PC-9 (cell line): ENCODE data around the gene OSGEPL1. TPM values are rescaled to one million over a fixed set of nuclear protein-coding genes. Genes with fewer than 3 reads are reported as not detected.

ENCODE experiments used
- Bru-seq: library from RNA; stranded (reverse); fragments of 400-500 nt; gene quantifications from one replicate; lab custom pipeline; 2021; lab: Mats Ljungman, UMichigan
- BruChase-seq, 2 experiments: library from RNA; stranded (reverse); fragments of 400-500 nt; gene quantifications; one replicate each; lab custom pipeline; 2021; lab: Mats Ljungman, UMichigan
- BruUV-seq: library from RNA; stranded (reverse); fragments of 400-500 nt; replicated peaks from 2 replicates; lab custom pipeline; 2021; lab: Mats Ljungman, UMichigan
- CTCF ChIA-PET: fragments of 300-600 bp; sonication (Branson Sonifier 250); formaldehyde crosslinking; loops from one replicate; lab custom pipeline; 2022; ENCODE audit warnings: antibody characterized with exemption; lab: Charles Lee
- POLR2A ChIA-PET: fragments of 300-600 bp; sonication (Branson Sonifier 250); formaldehyde crosslinking; loops from one replicate; lab custom pipeline; 2022; ENCODE audit warnings: antibody characterized with exemption; ENCODE audit not compliant: unreplicated experiment; lab: Charles Lee
- DNase-seq, 2 experiments: peaks; one replicate each; pipeline versions ENCODE4 v3.0.0 to v3.0.0-alpha.2; 2015 to 2022; ENCODE audit warnings: mixed read lengths in 1 of 2
- H2AFZ ChIP-seq: fragments of 200-600 bp; sonication (generic); 2 replicates; pipeline ENCODE4 v1.8.1; 2017; ENCODE audit warnings: antibody characterized with exemption
- H3F3A ChIP-seq: fragments of 200-600 bp; sonication (generic); 2 replicates; pipeline ENCODE4 v1.8.1; 2017; ENCODE audit warnings: antibody characterized with exemption, mild to moderate bottlenecking, low read depth; ENCODE audit not compliant: insufficient read depth
- H3K27ac ChIP-seq: fragments of 200-600 bp; sonication (generic); 2 replicates; pipeline ENCODE4 v1.6.1; 2016; ENCODE audit warnings: mixed run types
- H3K27me3 ChIP-seq: fragments of 200-600 bp; sonication (generic); 2 replicates; pipeline ENCODE4 v1.6.1; 2016; ENCODE audit warnings: low read depth, mixed run types; ENCODE audit not compliant: insufficient read depth
- H3K36me3 ChIP-seq: fragments of 200-600 bp; sonication (generic); 2 replicates; pipeline ENCODE4 v1.6.1; 2016; ENCODE audit warnings: low read depth, mixed run types
- H3K4me1 ChIP-seq: fragments of 200-600 bp; sonication (generic); replicated peaks from 2 replicates; pipeline ENCODE4 v1.6.1; 2016; ENCODE audit warnings: mixed run types; ENCODE audit not compliant: insufficient read depth
- H3K4me2 ChIP-seq: fragments of 200-600 bp; sonication (generic); 2 replicates; pipeline ENCODE4 v1.6.1; 2017; ENCODE audit warnings: mixed run types
- H3K4me3 ChIP-seq: fragments of 200-600 bp; sonication (generic); 2 replicates; pipeline ENCODE4 v1.6.1; 2016; ENCODE audit warnings: mixed run types
- H3K79me2 ChIP-seq: fragments of 200-600 bp; sonication (generic); 2 replicates; pipeline ENCODE4 v1.6.1; 2017; ENCODE audit warnings: low read depth, mixed run types
- H3K9me2 ChIP-seq: fragments of 200-600 bp; sonication (generic); 2 replicates; pipeline ENCODE4 v1.8.1; 2017; ENCODE audit warnings: mild to moderate bottlenecking; ENCODE audit not compliant: insufficient read depth
- H3K9me3 ChIP-seq: fragments of 200-600 bp; sonication (generic); 2 replicates; pipeline ENCODE4 v1.8.1; 2016; ENCODE audit warnings: low read depth; ENCODE audit not compliant: insufficient read depth
- H4K20me1 ChIP-seq: fragments of 200-600 bp; sonication (generic); 2 replicates; pipeline ENCODE4 v1.8.1; 2017; ENCODE audit not compliant: insufficient read depth
- CTCF ChIP-seq: fragments of 200-600 bp; sonication (generic); conservative IDR thresholded peaks from 2 replicates; pipeline ENCODE4 v1.6.1; 2017; ENCODE audit warnings: mixed run types, antibody characterized with exemption, mild to moderate bottlenecking, moderate library complexity
- EZH2 ChIP-seq: fragments of 200-600 bp; sonication (generic); IDR thresholded peaks from 2 replicates; pipeline ENCODE4 v1.8.0; 2017; ENCODE audit warnings: antibody characterized with exemption, low read depth
- intact Hi-C: fragments of 100-400 bp; cut with micrococcal nuclease; formaldehyde crosslinking; loops from one replicate; pipeline ENCODE4 v1.10.0; 2022; ENCODE audit not compliant: unreplicated experiment
- long read RNA-seq: library from polyadenylated mRNA; stranded (forward); transcript quantifications from one replicate; pipeline ENCODE4 v2.0.0, GENCODE V29; 2022
- total RNA-seq: library from RNA; stranded (reverse); gene quantifications from 2 replicates; pipeline ENCODE4 v1.2.3, GENCODE V29; 2021

The OSGEPL1 gene, protein sequence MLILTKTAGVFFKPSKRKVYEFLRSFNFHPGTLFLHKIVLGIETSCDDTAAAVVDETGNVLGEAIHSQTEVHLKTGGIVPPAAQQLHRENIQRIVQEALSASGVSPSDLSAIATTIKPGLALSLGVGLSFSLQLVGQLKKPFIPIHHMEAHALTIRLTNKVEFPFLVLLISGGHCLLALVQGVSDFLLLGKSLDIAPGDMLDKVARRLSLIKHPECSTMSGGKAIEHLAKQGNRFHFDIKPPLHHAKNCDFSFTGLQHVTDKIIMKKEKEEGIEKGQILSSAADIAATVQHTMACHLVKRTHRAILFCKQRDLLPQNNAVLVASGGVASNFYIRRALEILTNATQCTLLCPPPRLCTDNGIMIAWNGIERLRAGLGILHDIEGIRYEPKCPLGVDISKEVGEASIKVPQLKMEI
- total RNA-seq (4.6 and 5.7 TPM in 2 replicates), Bru-seq, nascent RNA (percentile 47 among the genes with signal in this experiment), BruChase-seq, experiment 1, labeled RNA remaining after a 2-hour chase (percentile 53 among the genes with signal in this experiment), BruChase-seq, experiment 2, labeled RNA remaining after a 6-hour chase (percentile 48 among the genes with signal in this experiment)
- long read RNA-seq, partial matches to known transcripts = 0 of 9 reads
- long read RNA-seq, other reads (novel, unspliced or antisense) = 8 of 9 reads

GRCh38 chr2:189762551-189763298 lies at the start of gene OSGEPL1:
Gene OSGEPL1, minus strand, starts transcription at chr2:189762792. Its CDS starts 1,152 bp downstream, at chr2:189761640.
- ChIA-PET POLR2A (interaction anchor here (0.6 to 1.2 kb wide), 4 partner anchors 18 to 556 kb away, joined by 3 to 10 read pairs (median 5); partner anchors contain the start of gene SLC40A1), CTCF (interaction anchor here (0.5 kb wide), 1 partner anchor 260 kb away, joined by 3 read pairs; no protein-coding TSS in a partner anchor)
- H3F3A ChIP-seq = peaks cover 8% of the 10 kb centered on the region; the same call in 1 of the 2 replicates
- H3K9me2 ChIP-seq = no peaks in the 10 kb centered on the region; the same call in 1 of the 2 replicates
- DNase-seq = peak; percentile 80 to 85
- no peaks in the 10 kb centered on the region for H3K79me2 ChIP-seq
- H3K4me1 ChIP-seq = peaks cover 6% of the 10 kb centered on the region; the same call in 1 of the 2 replicates
- H3K9me3 ChIP-seq = no peaks in the 10 kb centered on the region
- intact Hi-C loops = loop anchor here (1.0 kb wide), 3 partner anchors 22 to 321 kb away; partner anchors contain the start of genes ASNSD1, ORMDL1, PMS1 and WDR75
- H3K4me2 ChIP-seq = peak within 1 kb of the TSS; percentile 83
- peak within 1 kb of the TSS; percentile 81 for H3K4me3 ChIP-seq
- no peaks in the 10 kb centered on the region for H3K36me3 ChIP-seq
- H3K27me3 ChIP-seq = no peaks in the 10 kb centered on the region
- no peaks in the 10 kb centered on the region for H4K20me1 ChIP-seq
- TSS peak; percentile 71 for BruUV-seq
- H3K27ac ChIP-seq = peak within 1 kb of the TSS; percentile 70
- TF ChIP-seq CTCF = peak; percentile 61; the same call in 1 of the 2 replicates
- no peak for TF ChIP-seq EZH2
- peak within 1 kb of the TSS; percentile 97 for H2AFZ ChIP-seq

GRCh38 chr2:189803431-189803830 lies 40.8 kb upstream of the OSGEPL1 start:
- Histone ChIP-seq H4K20me1 (no peaks in the 10 kb centered on the region), H3K4me2 (no peak overlapping the region), H3F3A (no peaks in the 10 kb centered on the region), H3K36me3 (no peaks in the 10 kb centered on the region), H3K27me3 (no peaks in the 10 kb centered on the region), H3K4me3 (no peak overlapping the region), H3K79me2 (no peaks in the 10 kb centered on the region), H3K9me3 (no peaks in the 10 kb centered on the region), H3K4me1 (no peaks in the 10 kb centered on the region), H3K27ac (no peak overlapping the region), H2AFZ (no peak overlapping the region), H3K9me2 (no peaks in the 10 kb centered on the region)
- no TSS peak for BruUV-seq
- no peak for DNase-seq
- no peak for TF ChIP-seq CTCF
- TF ChIP-seq EZH2 = no peak
- POLR2A ChIA-PET = no interaction called here
- CTCF ChIA-PET = no interaction called here
- intact Hi-C loops = no loop called here

DNA sequence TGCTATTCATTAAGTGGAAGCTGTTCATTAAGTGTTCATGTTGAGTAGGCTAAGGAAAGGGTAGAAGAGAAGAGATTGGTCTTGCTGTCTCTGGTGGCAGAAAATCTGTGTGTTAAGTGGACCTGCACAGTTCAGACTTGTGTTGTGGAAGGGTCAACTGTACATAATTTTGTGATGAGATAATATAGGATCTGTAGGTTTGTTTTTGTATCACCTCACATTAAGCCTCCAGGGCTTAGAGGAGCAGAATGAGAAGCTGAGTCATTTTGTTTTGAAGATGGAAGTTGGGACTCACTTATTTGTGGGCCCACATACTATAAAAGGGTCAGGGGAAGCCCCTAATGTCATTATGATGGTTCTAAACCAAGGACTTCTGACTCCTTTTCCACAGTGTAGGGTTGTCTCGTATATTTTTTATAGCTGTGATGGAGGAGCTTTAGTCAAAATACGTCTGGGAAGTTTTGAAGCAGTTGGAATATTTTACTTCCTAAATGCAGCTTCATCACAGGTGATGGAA lies 39.9 kb upstream of the OSGEPL1 start:
- H3K27me3 ChIP-seq = no peaks in the 10 kb centered on the region
- ChIA-PET CTCF (no interaction called here), POLR2A (no interaction called here)
- no peaks in the 10 kb centered on the region for H3K4me1 ChIP-seq
- BruUV-seq = no TSS peak
- TF ChIP-seq EZH2 = no peak
- no peaks in the 10 kb centered on the region for H3K36me3 ChIP-seq
- H3K4me2 ChIP-seq = no peak overlapping the region
- H4K20me1 ChIP-seq = no peaks in the 10 kb centered on the region
- DNase-seq = no peak
- no peak overlapping the region for H3K4me3 ChIP-seq
- no peaks in the 10 kb centered on the region for H3K9me2 ChIP-seq
- H3K27ac ChIP-seq = no peak overlapping the region
- no peaks in the 10 kb centered on the region for H3K79me2 ChIP-seq
- no peaks in the 10 kb centered on the region for H3K9me3 ChIP-seq
- H3F3A ChIP-seq = no peaks in the 10 kb centered on the region
- intact Hi-C loops = no loop called here
- no peak overlapping the region for H2AFZ ChIP-seq
